GM19025 (cell line): ENCODE results near the gene ATXN1.
"Not testable (repeated sequence)": the region's sequence is repeated elsewhere in the genome, so short reads cannot be mapped to it uniquely, and the experiment has no call there.

Experiments
- ATAC-seq: cut with Tn5 transposase; IDR thresholded peaks from one replicate; pipeline ENCODE4 v1.9.1; 2021; ENCODE audit warnings: mild to moderate bottlenecking, low read depth, moderate library complexity; ENCODE audit not compliant: unreplicated experiment

The ATXN1 gene

GRCh38 chr6:16760516-16761470 lies at the start of gene ATXN1:
Gene ATXN1, minus strand, starts transcription at chr6:16761460.
- no peak for ATAC-seq

- ATAC-seq = no peak
Measured at GRCh38 chr6:16810411-16810810, 49.2 kb upstream of the ATXN1 start.

- no peak for ATAC-seq
Measured at GRCh38 chr6:16809753-16810358, 48.6 kb upstream of the ATXN1 start.

- ATAC-seq = no peak
Measured at GRCh38 chr6:16807956-16808355, 46.7 kb upstream of the ATXN1 start.

- ATAC-seq = no peak
Measured at GRCh38 chr6:16806363-16806762, 45.1 kb upstream of the ATXN1 start.

- no peak for ATAC-seq
Measured at GRCh38 chr6:16805243-16805950, 44.1 kb upstream of the ATXN1 start.

- no peak for ATAC-seq
Measured at GRCh38 chr6:16804546-16805242, 43.4 kb upstream of the ATXN1 start.

- no peak for ATAC-seq
Measured at GRCh38 chr6:16803294-16804200, 42.3 kb upstream of the ATXN1 start.

DNA sequence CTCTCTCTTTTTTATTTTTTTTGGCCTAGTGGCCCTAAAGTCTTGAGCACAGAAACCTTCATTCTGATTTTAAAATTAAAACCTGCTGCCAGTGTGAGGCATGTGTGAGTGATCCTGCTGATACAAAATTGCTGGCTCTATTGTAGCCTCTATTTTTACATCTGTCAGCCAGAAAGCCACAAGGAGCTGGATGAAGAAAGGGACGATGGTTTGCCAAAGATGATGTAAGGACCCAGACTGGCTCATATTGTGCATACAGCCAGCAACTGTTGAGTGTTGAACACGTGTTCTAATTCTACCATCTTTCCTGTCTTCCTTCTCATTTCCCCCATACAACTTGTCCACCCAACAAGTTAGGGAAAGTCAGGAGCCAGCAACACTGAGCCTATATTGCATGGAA lies 40.8 kb upstream of the ATXN1 start:
- ATAC-seq = no peak

- no peak for ATAC-seq
Measured at GRCh38 chr6:16800942-16801341, 39.7 kb upstream of the ATXN1 start.

- ATAC-seq = no peak
Measured at GRCh38 chr6:16800341-16800740, 39.1 kb upstream of the ATXN1 start.

- ATAC-seq = no peak
Measured at GRCh38 chr6:16799279-16800193, 38.3 kb upstream of the ATXN1 start.

- no peak for ATAC-seq
Measured at GRCh38 chr6:16793828-16794412, 32.7 kb upstream of the ATXN1 start.

- no peak for ATAC-seq
Measured at GRCh38 chr6:16789329-16790038, 28.2 kb upstream of the ATXN1 start.

DNA sequence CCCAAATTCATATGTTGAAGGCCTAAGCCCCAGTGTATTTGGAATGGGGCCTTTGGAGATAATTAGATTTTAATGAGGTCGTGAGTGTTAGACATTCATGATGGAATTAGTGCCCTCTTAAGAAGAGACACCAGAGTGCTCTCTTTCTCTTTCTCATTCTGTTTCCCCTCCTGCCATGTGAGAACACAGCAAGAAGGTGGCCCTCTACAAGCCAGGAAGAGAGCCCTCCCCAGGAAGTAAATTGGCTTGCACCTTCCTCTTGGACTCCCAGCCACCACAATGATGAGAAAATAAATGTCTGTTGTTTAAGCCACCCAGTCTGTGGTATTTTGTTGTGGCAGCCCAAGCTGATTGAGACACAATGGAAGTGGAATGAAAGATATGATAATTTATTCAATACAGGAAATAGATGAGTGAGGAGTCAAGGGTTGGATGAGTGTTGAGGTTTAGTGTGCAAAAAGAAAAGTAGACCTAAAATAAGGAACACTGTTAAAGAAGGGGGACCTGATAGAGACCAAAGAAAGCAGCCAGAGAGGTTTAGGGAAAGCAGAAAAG lies 25.9 kb upstream of the ATXN1 start:
- no peak for ATAC-seq

DNA sequence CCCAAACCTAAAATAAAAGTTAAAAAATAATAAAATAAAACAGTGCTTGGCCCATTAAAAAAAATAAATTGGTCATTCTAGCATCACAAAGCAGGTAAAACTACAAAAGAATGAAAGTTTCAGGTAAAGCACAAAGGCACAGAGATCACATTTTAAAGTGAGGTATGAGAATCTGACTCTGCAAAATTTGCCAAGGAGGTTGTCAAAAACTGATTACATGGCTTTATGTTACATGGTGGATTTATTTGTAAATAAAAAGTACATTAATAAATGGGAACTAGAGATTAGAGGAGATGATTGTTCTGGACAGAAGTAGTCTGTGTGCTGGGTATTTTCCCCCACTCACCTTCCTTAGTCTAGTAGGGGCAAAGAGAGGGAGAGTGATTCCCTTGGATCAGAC lies 24.2 kb upstream of the ATXN1 start:
- ATAC-seq = no peak

GRCh38 chr6:16784957-16785356 lies 23.7 kb upstream of the ATXN1 start:
- ATAC-seq = not testable (repeated sequence)
